Measurements from ENCODE around the gene EPS15.

DNA sequence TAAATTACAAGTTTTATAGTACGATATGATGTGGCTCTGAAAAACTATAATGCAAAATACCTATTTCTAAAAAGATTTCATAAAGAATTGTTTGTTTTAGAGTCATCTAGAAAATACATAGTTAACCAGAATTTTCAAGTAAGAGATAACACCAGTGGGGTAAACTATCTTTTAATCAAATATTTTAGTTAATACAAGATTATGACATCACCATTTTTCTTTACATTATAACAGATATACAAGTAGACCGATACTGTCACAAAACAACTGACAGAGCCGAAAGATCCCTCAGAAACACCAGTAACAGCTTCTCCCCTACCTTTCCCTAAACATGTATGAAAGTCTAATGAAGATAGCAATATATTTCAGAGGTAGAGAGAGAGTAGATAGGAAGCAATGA is 54.2 kb downstream of the EPS15 start:
- TF ChIP-seq, protein P1, sequence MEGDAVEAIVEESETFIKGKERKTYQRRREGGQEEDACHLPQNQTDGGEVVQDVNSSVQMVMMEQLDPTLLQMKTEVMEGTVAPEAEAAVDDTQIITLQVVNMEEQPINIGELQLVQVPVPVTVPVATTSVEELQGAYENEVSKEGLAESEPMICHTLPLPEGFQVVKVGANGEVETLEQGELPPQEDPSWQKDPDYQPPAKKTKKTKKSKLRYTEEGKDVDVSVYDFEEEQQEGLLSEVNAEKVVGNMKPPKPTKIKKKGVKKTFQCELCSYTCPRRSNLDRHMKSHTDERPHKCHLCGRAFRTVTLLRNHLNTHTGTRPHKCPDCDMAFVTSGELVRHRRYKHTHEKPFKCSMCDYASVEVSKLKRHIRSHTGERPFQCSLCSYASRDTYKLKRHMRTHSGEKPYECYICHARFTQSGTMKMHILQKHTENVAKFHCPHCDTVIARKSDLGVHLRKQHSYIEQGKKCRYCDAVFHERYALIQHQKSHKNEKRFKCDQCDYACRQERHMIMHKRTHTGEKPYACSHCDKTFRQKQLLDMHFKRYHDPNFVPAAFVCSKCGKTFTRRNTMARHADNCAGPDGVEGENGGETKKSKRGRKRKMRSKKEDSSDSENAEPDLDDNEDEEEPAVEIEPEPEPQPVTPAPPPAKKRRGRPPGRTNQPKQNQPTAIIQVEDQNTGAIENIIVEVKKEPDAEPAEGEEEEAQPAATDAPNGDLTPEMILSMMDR (IDR thresholded peaks at IDR 0.05): no peak
- TF ChIP-seq POLR2A (IDR thresholded peaks at IDR 0.05): no peak
